HG03520 (cell line): ENCODE results near the gene PLIN5.
"Not testable (repeated sequence)": the region's sequence is repeated elsewhere in the genome, so short reads cannot be mapped to it uniquely, and the experiment has no call there.

Source experiments
- ATAC-seq: cut with Tn5 transposase; IDR thresholded peaks from one replicate; pipeline ENCODE4 v1.9.1; 2021; ENCODE audit warnings: mild to moderate bottlenecking, moderate library complexity; ENCODE audit not compliant: unreplicated experiment

Gene PLIN5

GRCh38 chr19:4568886-4569285, 33.9 kb upstream of the PLIN5 start:
- ATAC-seq, result no peak

GRCh38 chr19:4567584-4568071, 32.6 kb upstream of the PLIN5 start:
- ATAC-seq, result no peak

GRCh38 chr19:4566402-4567051, 31.5 kb upstream of the PLIN5 start:
- no peak for ATAC-seq

- ATAC-seq, result not testable (repeated sequence)
These were observed 28.5 kb upstream of the PLIN5 start for GRCh38 chr19:4563562-4563961.

GRCh38 chr19:4562085-4562484, 27.1 kb upstream of the PLIN5 start:
- ATAC-seq, result not testable (repeated sequence)

- no peak for ATAC-seq
These were observed 24.5 kb upstream of the PLIN5 start, which contains the start of gene SEMA6B for GRCh38 chr19:4559569-4559968. SEMA6B (minus strand) TSS chr19:4559684; CDS start chr19:4558457, 1,227 bp downstream.

GRCh38 chr19:4557971-4558941, 23.2 kb upstream of the PLIN5 start:
- ATAC-seq, result no peak

GRCh38 chr19:4557144-4557970, 22.3 kb upstream of the PLIN5 start:
- ATAC-seq, result no peak

GRCh38 chr19:4556597-4557127, 21.6 kb upstream of the PLIN5 start:
- no peak for ATAC-seq

- no peak for ATAC-seq
These were observed 20.9 kb upstream of the PLIN5 start for GRCh38 chr19:4555657-4556561.

GRCh38 chr19:4554717-4555116, 19.7 kb upstream of the PLIN5 start:
- ATAC-seq, result no peak

- no peak for ATAC-seq
These were observed 18.8 kb upstream of the PLIN5 start for GRCh38 chr19:4553775-4554174.

GRCh38 chr19:4553092-4553695, 18.2 kb upstream of the PLIN5 start:
- no peak for ATAC-seq

- no peak for ATAC-seq
These were observed 17.4 kb upstream of the PLIN5 start for GRCh38 chr19:4552525-4552819.

- ATAC-seq, result no peak
These were observed 15.5 kb upstream of the PLIN5 start for GRCh38 chr19:4550479-4551050.

- no peak for ATAC-seq
These were observed 15.0 kb upstream of the PLIN5 start for GRCh38 chr19:4550018-4550417.

GRCh38 chr19:4548238-4548584, 13.2 kb upstream of the PLIN5 start:
- ATAC-seq, result no peak

- no peak for ATAC-seq
These were observed 12.5 kb upstream of the PLIN5 start for GRCh38 chr19:4547303-4548237.
